HepG2 (cell line): ENCODE results near the gene ENSA. TPM values are rescaled to one million over a fixed set of nuclear protein-coding genes. Genes with fewer than 3 reads are reported as not detected.

Experiments used
- KAT7 ChIP-seq: IDR thresholded peaks from 2 replicates; pipeline ENCODE4 v1.6.1; 2018; ENCODE audit warnings: borderline replicate concordance, missing compliant biosample characterization
- RELA ChIP-seq: sonication (generic); formaldehyde crosslinking; IDR thresholded peaks from 2 replicates; pipeline ENCODE4 v1.4.0; 2020; ENCODE audit warnings: missing genetic modification reagents
- SMAD3 ChIP-seq: sonication (generic); formaldehyde crosslinking; IDR thresholded peaks from 2 replicates; pipeline ENCODE4 v1.4.0; 2020; ENCODE audit warnings: missing genetic modification reagents
- TBX3 ChIP-seq: fragments of 450-650 bp; IDR thresholded peaks from 2 replicates; pipeline ENCODE4 v1.6.1; 2017; ENCODE audit warnings: antibody characterized with exemption, mild to moderate bottlenecking, inconsistent platforms, borderline replicate concordance
- ZNF317 ChIP-seq: sonication (generic); formaldehyde crosslinking; IDR thresholded peaks from 2 replicates; pipeline ENCODE4 v1.5.0; 2020; ENCODE audit warnings: mild to moderate bottlenecking, missing genetic modification reagents
- ZNF841 ChIP-seq: sonication (generic); formaldehyde crosslinking; IDR thresholded peaks from 2 replicates; pipeline ENCODE4 v1.8.1; 2023; ENCODE audit warnings: missing genetic modification reagents, borderline replicate concordance
- ZNF878 ChIP-seq: sonication (generic); formaldehyde crosslinking; IDR thresholded peaks from 2 replicates; pipeline ENCODE4 v1.8.1; 2023; ENCODE audit warnings: mild to moderate bottlenecking, missing genetic modification reagents, moderate library complexity
- polyA plus RNA-seq, 8 experiments: library from polyadenylated mRNA; depleted of rRNA in 3 of 8; stranded (reverse) in 7 of 8; unstranded in 1 of 8; fragments of >200 nt; fragmentation: Illumina TruSeq in 4 of 8; extraction: Trizol in 4 of 8; gene quantifications; 2 replicates each; pipeline versions ENCODE4 v1.2.1 to v1.2.3, GENCODE V29; 2011 to 2016; ENCODE audit warnings: low read depth in 4 of 8, missing spikeins in 1 of 8, mixed read lengths in 1 of 8; ENCODE audit not compliant: insufficient read depth in 1 of 8
- total RNA-seq, 5 experiments: library from RNA; depleted of rRNA; stranded (reverse); fragments of >200 nt; fragmentation: Illumina TruSeq; extraction: Trizol; gene quantifications; 2 replicates each; pipeline ENCODE4 v1.2.3, GENCODE V29; 2016; ENCODE audit warnings: low read depth in 1 of 5
- TF ChIP-seq, protein P1 (sequence below): sonication (generic); formaldehyde crosslinking; IDR thresholded peaks from 2 replicates; pipeline ENCODE4 v1.4.0; 2020; ENCODE audit warnings: missing genetic modification reagents, borderline replicate concordance
- TF ChIP-seq, protein P2 (sequence below), 2 experiments: sonication (generic) in 1 of 2; formaldehyde crosslinking in 1 of 2; IDR thresholded peaks; 2 replicates each; pipeline versions ENCODE4 v1.6.1 to v1.9.0; 2014 to 2022; ENCODE audit warnings: antibody characterized with exemption in 1 of 2, borderline replicate concordance in 1 of 2, inconsistent platforms in 1 of 2, low read depth in 1 of 2, missing genetic modification reagents in 1 of 2
- TF ChIP-seq, protein P3 (sequence below): sonication (generic); formaldehyde crosslinking; IDR thresholded peaks from 2 replicates; pipeline ENCODE4 v1.4.0; 2020; ENCODE audit warnings: mild to moderate bottlenecking, missing genetic modification reagents, borderline replicate concordance
- TF ChIP-seq, protein P4 (sequence below): sonication (generic); formaldehyde crosslinking; IDR thresholded peaks from 2 replicates; pipeline ENCODE4 v1.5.1; 2020; ENCODE audit warnings: mild to moderate bottlenecking, missing genetic modification reagents, moderate library complexity
- TF ChIP-seq, protein P5 (sequence below): sonication (generic); formaldehyde crosslinking; IDR thresholded peaks from 2 replicates; pipeline ENCODE4 v1.4.0; 2020; ENCODE audit warnings: missing genetic modification reagents
- TF ChIP-seq, protein P6 (sequence below): sonication (generic); formaldehyde crosslinking; IDR thresholded peaks from 2 replicates; pipeline ENCODE4 v1.5.1; 2020; ENCODE audit warnings: missing genetic modification reagents, mild to moderate bottlenecking, borderline replicate concordance

ENSA gene
- total and polyA plus RNA-seq, 2 of the 13 experiments (the other 11 are each of a cell fraction or from before 2014, with no cell fraction given), result 54.5 to 111 TPM

DNA sequence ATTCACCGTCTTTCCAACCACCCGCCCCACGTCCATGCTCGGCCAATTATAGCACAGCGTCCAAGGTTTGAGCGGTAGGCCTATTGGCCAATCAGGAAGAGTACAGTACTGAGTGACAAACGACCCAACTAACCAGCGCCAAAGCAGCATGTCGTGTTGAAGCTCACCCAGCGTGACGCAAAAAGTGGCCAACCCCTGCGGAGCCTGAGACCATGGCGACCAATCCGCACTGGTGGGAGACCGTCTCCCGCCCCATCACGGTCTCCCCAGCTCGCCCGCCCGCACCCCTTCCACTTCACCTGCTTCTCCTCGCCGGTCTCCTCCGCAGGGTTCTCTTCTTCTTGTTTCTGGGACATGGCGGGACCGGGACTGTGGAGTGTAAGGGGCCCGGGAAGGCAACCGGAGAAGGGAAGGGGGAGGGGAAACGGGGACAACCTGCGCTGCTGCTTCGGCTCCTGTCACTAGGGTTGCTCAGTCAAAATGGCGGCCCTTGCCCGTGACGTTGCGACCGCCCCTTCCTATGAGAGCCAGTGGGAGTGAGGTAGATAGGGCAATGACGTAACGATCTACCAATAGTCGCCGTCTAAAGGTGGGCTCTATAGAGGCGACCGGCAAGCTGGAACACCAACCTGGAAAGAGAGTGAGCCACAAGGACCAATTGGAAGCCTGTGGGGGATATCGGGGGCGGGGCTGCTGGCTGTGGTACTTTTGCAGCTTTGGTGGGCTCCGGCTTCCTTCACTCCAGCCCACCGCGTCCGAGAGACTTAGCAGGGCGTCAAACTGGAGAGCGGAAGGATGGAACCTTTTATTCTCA, at the start of gene ENSA (continued):
- TF ChIP-seq, protein P1, sequence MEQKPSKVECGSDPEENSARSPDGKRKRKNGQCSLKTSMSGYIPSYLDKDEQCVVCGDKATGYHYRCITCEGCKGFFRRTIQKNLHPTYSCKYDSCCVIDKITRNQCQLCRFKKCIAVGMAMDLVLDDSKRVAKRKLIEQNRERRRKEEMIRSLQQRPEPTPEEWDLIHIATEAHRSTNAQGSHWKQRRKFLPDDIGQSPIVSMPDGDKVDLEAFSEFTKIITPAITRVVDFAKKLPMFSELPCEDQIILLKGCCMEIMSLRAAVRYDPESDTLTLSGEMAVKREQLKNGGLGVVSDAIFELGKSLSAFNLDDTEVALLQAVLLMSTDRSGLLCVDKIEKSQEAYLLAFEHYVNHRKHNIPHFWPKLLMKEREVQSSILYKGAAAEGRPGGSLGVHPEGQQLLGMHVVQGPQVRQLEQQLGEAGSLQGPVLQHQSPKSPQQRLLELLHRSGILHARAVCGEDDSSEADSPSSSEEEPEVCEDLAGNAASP (CRISPR knock-in tag), result 0 out of 2 replicates have a peak, but pooled peaks have one; percentile 9
- TF ChIP-seq SMAD3 (CRISPR knock-in tag) (no peak), ZNF317 (peak; percentile 75), KAT7 (CRISPR knock-in tag) (peak; percentile 44; the same call in 1 of the 2 replicates), ZNF841 (no peak), ZNF878 (CRISPR knock-in tag) (no peak), TBX3 (no peak), RELA (no peak)
- TF ChIP-seq, protein P2, sequence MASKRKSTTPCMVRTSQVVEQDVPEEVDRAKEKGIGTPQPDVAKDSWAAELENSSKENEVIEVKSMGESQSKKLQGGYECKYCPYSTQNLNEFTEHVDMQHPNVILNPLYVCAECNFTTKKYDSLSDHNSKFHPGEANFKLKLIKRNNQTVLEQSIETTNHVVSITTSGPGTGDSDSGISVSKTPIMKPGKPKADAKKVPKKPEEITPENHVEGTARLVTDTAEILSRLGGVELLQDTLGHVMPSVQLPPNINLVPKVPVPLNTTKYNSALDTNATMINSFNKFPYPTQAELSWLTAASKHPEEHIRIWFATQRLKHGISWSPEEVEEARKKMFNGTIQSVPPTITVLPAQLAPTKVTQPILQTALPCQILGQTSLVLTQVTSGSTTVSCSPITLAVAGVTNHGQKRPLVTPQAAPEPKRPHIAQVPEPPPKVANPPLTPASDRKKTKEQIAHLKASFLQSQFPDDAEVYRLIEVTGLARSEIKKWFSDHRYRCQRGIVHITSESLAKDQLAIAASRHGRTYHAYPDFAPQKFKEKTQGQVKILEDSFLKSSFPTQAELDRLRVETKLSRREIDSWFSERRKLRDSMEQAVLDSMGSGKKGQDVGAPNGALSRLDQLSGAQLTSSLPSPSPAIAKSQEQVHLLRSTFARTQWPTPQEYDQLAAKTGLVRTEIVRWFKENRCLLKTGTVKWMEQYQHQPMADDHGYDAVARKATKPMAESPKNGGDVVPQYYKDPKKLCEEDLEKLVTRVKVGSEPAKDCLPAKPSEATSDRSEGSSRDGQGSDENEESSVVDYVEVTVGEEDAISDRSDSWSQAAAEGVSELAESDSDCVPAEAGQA (IDR thresholded peaks at IDR 0.05; ENCODE audit: low read depth), result peak; percentile 96
- TF ChIP-seq, protein P2 (CRISPR knock-in tag; IDR thresholded peaks at IDR 0.05; ENCODE audit: borderline replicate concordance), result no peak
- TF ChIP-seq, protein P3, sequence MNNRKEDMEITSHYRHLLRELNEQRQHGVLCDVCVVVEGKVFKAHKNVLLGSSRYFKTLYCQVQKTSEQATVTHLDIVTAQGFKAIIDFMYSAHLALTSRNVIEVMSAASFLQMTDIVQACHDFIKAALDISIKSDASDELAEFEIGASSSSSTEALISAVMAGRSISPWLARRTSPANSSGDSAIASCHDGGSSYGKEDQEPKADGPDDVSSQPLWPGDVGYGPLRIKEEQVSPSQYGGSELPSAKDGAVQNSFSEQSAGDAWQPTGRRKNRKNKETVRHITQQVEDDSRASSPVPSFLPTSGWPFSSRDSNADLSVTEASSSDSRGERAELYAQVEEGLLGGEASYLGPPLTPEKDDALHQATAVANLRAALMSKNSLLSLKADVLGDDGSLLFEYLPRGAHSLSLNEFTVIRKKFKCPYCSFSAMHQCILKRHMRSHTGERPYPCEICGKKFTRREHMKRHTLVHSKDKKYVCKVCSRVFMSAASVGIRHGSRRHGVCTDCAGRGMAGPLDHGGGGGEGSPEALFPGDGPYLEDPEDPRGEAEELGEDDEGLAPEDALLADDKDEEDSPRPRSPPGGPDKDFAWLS (CRISPR knock-in tag), result no peak
- TF ChIP-seq, protein P4, sequence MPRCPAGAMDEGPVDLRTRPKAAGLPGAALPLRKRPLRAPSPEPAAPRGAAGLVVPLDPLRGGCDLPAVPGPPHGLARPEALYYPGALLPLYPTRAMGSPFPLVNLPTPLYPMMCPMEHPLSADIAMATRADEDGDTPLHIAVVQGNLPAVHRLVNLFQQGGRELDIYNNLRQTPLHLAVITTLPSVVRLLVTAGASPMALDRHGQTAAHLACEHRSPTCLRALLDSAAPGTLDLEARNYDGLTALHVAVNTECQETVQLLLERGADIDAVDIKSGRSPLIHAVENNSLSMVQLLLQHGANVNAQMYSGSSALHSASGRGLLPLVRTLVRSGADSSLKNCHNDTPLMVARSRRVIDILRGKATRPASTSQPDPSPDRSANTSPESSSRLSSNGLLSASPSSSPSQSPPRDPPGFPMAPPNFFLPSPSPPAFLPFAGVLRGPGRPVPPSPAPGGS (CRISPR knock-in tag), result peak; percentile 39; the same call in 1 of the 2 replicates
- TF ChIP-seq, protein P5, sequence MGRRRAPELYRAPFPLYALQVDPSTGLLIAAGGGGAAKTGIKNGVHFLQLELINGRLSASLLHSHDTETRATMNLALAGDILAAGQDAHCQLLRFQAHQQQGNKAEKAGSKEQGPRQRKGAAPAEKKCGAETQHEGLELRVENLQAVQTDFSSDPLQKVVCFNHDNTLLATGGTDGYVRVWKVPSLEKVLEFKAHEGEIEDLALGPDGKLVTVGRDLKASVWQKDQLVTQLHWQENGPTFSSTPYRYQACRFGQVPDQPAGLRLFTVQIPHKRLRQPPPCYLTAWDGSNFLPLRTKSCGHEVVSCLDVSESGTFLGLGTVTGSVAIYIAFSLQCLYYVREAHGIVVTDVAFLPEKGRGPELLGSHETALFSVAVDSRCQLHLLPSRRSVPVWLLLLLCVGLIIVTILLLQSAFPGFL (CRISPR knock-in tag), result no peak
- TF ChIP-seq, protein P6, sequence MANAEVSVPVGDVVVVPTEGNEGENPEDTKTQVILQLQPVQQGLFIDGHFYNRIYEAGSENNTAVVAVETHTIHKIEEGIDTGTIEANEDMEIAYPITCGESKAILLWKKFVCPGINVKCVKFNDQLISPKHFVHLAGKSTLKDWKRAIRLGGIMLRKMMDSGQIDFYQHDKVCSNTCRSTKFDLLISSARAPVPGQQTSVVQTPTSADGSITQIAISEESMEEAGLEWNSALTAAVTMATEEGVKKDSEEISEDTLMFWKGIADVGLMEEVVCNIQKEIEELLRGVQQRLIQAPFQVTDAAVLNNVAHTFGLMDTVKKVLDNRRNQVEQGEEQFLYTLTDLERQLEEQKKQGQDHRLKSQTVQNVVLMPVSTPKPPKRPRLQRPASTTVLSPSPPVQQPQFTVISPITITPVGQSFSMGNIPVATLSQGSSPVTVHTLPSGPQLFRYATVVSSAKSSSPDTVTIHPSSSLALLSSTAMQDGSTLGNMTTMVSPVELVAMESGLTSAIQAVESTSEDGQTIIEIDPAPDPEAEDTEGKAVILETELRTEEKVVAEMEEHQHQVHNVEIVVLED, result peak; percentile 87
